HG02571 (cell line): ENCODE measurements around the gene ESRRB.
"Not testable (repeated sequence)": the region's sequence is repeated elsewhere in the genome, so short reads cannot be mapped to it uniquely, and the experiment has no call there.

ENCODE experiments used
- ATAC-seq: cut with Tn5 transposase; IDR thresholded peaks from one replicate; pipeline ENCODE4 v1.9.1; 2021; ENCODE audit warnings: mild to moderate bottlenecking, moderate library complexity; ENCODE audit not compliant: unreplicated experiment

The ESRRB gene

GRCh38 chr14:76536636-76537035 is 160.7 kb downstream of the ESRRB start:
- ATAC-seq = not testable (repeated sequence)

GRCh38 chr14:76537906-76538647 is 162.1 kb downstream of the ESRRB start:
- ATAC-seq = no peak

GRCh38 chr14:76538648-76539008 is 162.7 kb downstream of the ESRRB start:
- ATAC-seq = no peak

GRCh38 chr14:76539130-76539529 is 163.2 kb downstream of the ESRRB start:
- no peak for ATAC-seq

- no peak for ATAC-seq
Measured at GRCh38 chr14:76541594-76542219, 165.8 kb downstream of the ESRRB start.

GRCh38 chr14:76546426-76547221 is 170.7 kb downstream of the ESRRB start:
- ATAC-seq = no peak

GRCh38 chr14:76547831-76548230 is 171.9 kb downstream of the ESRRB start:
- ATAC-seq = no peak

- ATAC-seq = no peak
Measured at GRCh38 chr14:76550534-76550933, 174.6 kb downstream of the ESRRB start.

- ATAC-seq = no peak
Measured at GRCh38 chr14:76551116-76551515, 175.2 kb downstream of the ESRRB start.
